Endodermal cell (in vitro differentiated cells): Measurements from ENCODE around the gene PCGF3. TPM values are rescaled to one million over a fixed set of nuclear protein-coding genes. Genes with fewer than 3 reads are reported as not detected.

Experiments
- DNase-seq: peaks from one replicate; pipeline ENCODE4 v3.0.0-alpha.2; 2017
- H3K27ac ChIP-seq: 2 replicates; pipeline ENCODE4 v1.5.1; 2013; ENCODE audit warnings: mild to moderate bottlenecking, low read depth, low read length, moderate library complexity
- H3K27me3 ChIP-seq: 2 replicates; pipeline ENCODE4 v1.6.1; 2013; ENCODE audit warnings: mild to moderate bottlenecking, low read length, moderate library complexity; ENCODE audit not compliant: insufficient read depth, control insufficient read depth, poor library complexity, severe bottlenecking
- H3K36me3 ChIP-seq: 2 replicates; pipeline ENCODE4 v1.7.0; 2013; ENCODE audit warnings: mild to moderate bottlenecking, low read length, moderate library complexity; ENCODE audit not compliant: control insufficient read depth, insufficient read depth
- H3K4me1 ChIP-seq: one replicate; pipeline ENCODE4 v1.7.0; 2013; ENCODE audit warnings: low read length; ENCODE audit not compliant: control insufficient read depth, insufficient read depth
- H3K4me3 ChIP-seq: 2 replicates; pipeline ENCODE4 v1.5.1; 2013; ENCODE audit warnings: mild to moderate bottlenecking, low read length, moderate library complexity
- H3K9ac ChIP-seq: 2 replicates; pipeline ENCODE4 v1.6.1; 2013; ENCODE audit warnings: mild to moderate bottlenecking, low read length, moderate library complexity; ENCODE audit not compliant: poor library complexity, severe bottlenecking; ENCODE audit errors: extremely low read depth
- H3K9me3 ChIP-seq: 2 replicates; pipeline ENCODE4 v1.6.1; 2013; ENCODE audit warnings: mild to moderate bottlenecking, low read length, moderate library complexity; ENCODE audit not compliant: control insufficient read depth
- H3K27ac Mint-ChIP-seq: 2 replicates; pipeline ENCODE4 v1.8.0; 2020; ENCODE audit warnings: mixed read lengths
- H3K27me3 Mint-ChIP-seq: 2 replicates; pipeline ENCODE4 v1.8.0; 2021; ENCODE audit warnings: mild to moderate bottlenecking, mixed read lengths; ENCODE audit not compliant: insufficient read depth
- H3K36me3 Mint-ChIP-seq: 2 replicates; pipeline ENCODE4 v1.8.0; 2020; ENCODE audit warnings: low read depth, mixed read lengths
- H3K4me1 Mint-ChIP-seq: 2 replicates; pipeline ENCODE4 v1.8.0; 2020; ENCODE audit warnings: mixed read lengths
- H3K4me3 Mint-ChIP-seq: 2 replicates; pipeline ENCODE4 v1.8.0; 2020; ENCODE audit warnings: mild to moderate bottlenecking, moderate library complexity, mixed read lengths
- H3K9me3 Mint-ChIP-seq: 2 replicates; pipeline ENCODE4 v1.8.0; 2020; ENCODE audit warnings: mild to moderate bottlenecking, mixed read lengths
- CTCF ChIP-seq: fragments of 200-600 bp; sonication (generic); conservative IDR thresholded peaks from 2 replicates; pipeline ENCODE4 v1.5.0; 2021; ENCODE audit warnings: antibody characterized with exemption, mild to moderate bottlenecking
- WGBS, 2 experiments: methylation state at CpG; one replicate each; pipeline versions ENCODE4 v1.1.5 to v1.1.7; 2013; ENCODE audit warnings: missing lambda C conversion rate in 2 of 2, mixed read lengths in 1 of 2; ENCODE audit not compliant: insufficient coverage in 1 of 2, insufficient read length in 1 of 2; 5-methylcytosine and 5-hydroxymethylcytosine counted together
- total RNA-seq, 2 donors: library from RNA; stranded (reverse); fragmentation: NEBNext Ultra II Directional in 1 of 2; extraction: Animal tissue kit (Norgen Biotek cat#: 25700) in 1 of 2; gene quantifications; 2 replicates in 1 of 2; 3 replicates in 1 of 2; pipeline ENCODE4 v1.2.1, GENCODE V29; 2021

The PCGF3 gene
- total RNA-seq, 2 donors from 2014 or later, result 53.1 to 64.0 TPM

GRCh38 chr4:680928-681645 is 24.5 kb upstream of the PCGF3 start:
- Mint-ChIP-seq H3K36me3 (peaks cover 5% of the 10 kb centered on the region), H3K9me3 (no peaks in the 10 kb centered on the region), H3K4me3 (peak overlapping the region; percentile 47), H3K27me3 (peaks cover 2% of the 10 kb centered on the region), H3K27ac (no peak overlapping the region), H3K4me1 (peaks cover 4% of the 10 kb centered on the region)
- Histone ChIP-seq H3K27me3 (no peaks in the 10 kb centered on the region), H3K27ac (no peak overlapping the region), H3K4me3 (peak overlapping the region; percentile 58), H3K4me1 (no peaks in the 10 kb centered on the region), H3K9ac (no peak overlapping the region), H3K9me3 (no peaks in the 10 kb centered on the region), H3K36me3 (no peaks in the 10 kb centered on the region)
- TF ChIP-seq CTCF, result no peak
- DNase-seq, result peak; percentile 87
- 14 to 22% methylated on average over 17 to 46 of the region's 62 CpGs for WGBS, 2 experiments

- Histone ChIP-seq H3K9ac (no peak overlapping the region), H3K27ac (no peak overlapping the region), H3K9me3 (no peaks in the 10 kb centered on the region), H3K4me1 (no peaks in the 10 kb centered on the region), H3K27me3 (no peaks in the 10 kb centered on the region), H3K4me3 (no peak overlapping the region), H3K36me3 (no peaks in the 10 kb centered on the region)
- no peaks in the 10 kb centered on the region for H3K9me3 Mint-ChIP-seq
- peaks cover 2% of the 10 kb centered on the region for H3K4me1 Mint-ChIP-seq
- H3K27ac Mint-ChIP-seq, result no peak overlapping the region
- 89 to 98% methylated on average over 29 to 53 of the region's 58 CpGs for WGBS, 2 experiments
- H3K36me3 Mint-ChIP-seq, result peaks cover 5% of the 10 kb centered on the region
- DNase-seq, result peak; percentile 75
- peak overlapping the region; percentile 47 for H3K4me3 Mint-ChIP-seq
- peaks cover 2% of the 10 kb centered on the region for H3K27me3 Mint-ChIP-seq
- no peak for TF ChIP-seq CTCF
Measured at GRCh38 chr4:681736-682451, 23.7 kb upstream of the PCGF3 start.

GRCh38 chr4:682490-683172 is 23.0 kb upstream of the PCGF3 start:
- Histone ChIP-seq H3K4me3 (no peak overlapping the region), H3K27ac (no peak overlapping the region), H3K36me3 (no peaks in the 10 kb centered on the region), H3K9me3 (no peaks in the 10 kb centered on the region), H3K9ac (no peak overlapping the region), H3K4me1 (no peaks in the 10 kb centered on the region), H3K27me3 (no peaks in the 10 kb centered on the region)
- TF ChIP-seq CTCF, result no peak
- no peaks in the 10 kb centered on the region for H3K9me3 Mint-ChIP-seq
- no peak for DNase-seq
- peaks cover 2% of the 10 kb centered on the region for H3K4me1 Mint-ChIP-seq
- H3K4me3 Mint-ChIP-seq, result no peak overlapping the region
- H3K27ac Mint-ChIP-seq, result no peak overlapping the region
- WGBS, 2 experiments, result 94 to 99% methylated on average over 17 to 23 of the region's 23 CpGs
- H3K27me3 Mint-ChIP-seq, result peaks cover 2% of the 10 kb centered on the region
- H3K36me3 Mint-ChIP-seq, result peaks cover 5% of the 10 kb centered on the region
